B cell (primary cell): Measurements from ENCODE around the gene CA5A.

Experiments
- CTCF ChIP-seq: fragments of 200-600 bp; IDR thresholded peaks from one replicate; pipeline ENCODE4 v1.8.0; 2022; ENCODE audit warnings: antibody characterized with exemption, mild to moderate bottlenecking
- EZH2 ChIP-seq: IDR thresholded peaks from 2 replicates; pipeline ENCODE4 v1.6.1; 2012; ENCODE audit warnings: borderline replicate concordance, low read depth, mild to moderate bottlenecking, moderate library complexity, low read length; ENCODE audit not compliant: insufficient read depth, poor library complexity, severe bottlenecking

GRCh38 chr16:87918866-87919680, 17.3 kb downstream of the CA5A start:
- TF ChIP-seq CTCF (no peak), EZH2 (no peak)
